ENCODE data around the gene KMT2A.
"Not testable (repeated sequence)": the region's sequence is repeated elsewhere in the genome, so short reads cannot be mapped to it uniquely, and the experiment has no call there.

KMT2A gene

DNA sequence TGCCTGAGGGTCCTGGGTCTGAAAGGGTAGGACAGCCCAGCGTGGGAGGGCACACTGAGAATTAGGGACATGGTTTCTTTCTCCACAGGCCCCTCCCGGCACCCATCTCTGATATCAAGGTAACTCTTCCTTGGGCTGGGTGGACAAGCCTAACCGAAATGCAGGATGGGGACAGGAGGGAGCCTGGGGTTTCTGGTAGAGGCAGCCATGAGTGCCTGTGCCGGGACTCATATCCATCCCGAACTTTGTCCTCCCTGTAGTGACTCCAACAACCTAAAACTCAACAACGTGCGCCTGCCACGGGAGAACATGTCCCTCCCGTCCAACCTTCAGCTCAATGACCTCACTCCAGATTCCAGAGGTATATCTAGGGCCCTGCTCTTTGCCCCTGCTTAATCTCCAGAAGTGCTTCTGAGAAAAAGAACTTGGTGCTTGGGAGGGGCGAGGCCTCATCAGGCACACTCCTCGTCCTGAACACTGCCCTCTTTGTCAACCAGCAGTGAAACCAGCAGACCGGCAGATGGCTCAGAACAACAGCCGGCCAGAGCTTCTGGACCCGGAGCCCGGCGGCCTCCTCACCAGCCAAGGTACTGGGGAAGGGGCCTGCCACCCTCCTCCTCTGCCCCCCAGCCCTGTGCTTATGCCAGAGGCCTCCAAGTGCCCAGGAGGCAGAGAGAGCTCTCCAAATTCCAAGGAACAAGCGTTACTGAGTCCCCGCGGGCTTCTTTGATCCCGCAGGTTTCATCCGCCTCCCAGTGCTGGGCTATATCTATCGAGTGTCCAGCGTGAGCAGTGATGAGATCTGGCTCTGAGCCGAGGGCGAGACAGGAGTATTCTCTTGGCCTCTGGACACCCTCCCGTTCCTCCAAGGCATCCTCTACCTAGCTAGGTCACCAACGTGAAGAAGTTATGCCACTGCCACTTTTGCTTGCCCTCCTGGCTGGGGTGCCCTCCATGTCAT is 97.8 kb downstream of the KMT2A start:
- DNase-seq: no peak

GRCh38 chr11:118535261-118535660 is 99.0 kb downstream of the KMT2A start:
- no peak for DNase-seq

DNA sequence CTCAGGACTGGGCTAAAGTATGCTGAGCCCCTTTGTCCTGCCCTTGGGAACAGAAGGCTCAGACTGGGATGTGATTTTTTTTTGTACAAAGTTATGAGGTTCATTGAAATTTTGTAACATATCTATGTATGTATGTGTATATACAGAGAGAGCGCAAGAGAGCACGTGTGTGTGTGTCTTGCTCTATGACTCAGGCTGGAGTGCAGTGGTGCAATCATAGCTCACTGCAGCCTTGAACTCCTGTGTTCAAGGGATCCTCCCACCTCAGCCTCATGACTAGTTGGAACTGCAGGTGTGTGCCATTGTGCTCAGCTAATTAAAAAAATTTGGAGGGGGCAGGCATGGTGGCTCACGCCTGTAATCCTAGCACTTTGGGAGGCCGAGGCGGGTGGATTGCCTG is 100.4 kb downstream of the KMT2A start:
- DNase-seq: no peak

DNA sequence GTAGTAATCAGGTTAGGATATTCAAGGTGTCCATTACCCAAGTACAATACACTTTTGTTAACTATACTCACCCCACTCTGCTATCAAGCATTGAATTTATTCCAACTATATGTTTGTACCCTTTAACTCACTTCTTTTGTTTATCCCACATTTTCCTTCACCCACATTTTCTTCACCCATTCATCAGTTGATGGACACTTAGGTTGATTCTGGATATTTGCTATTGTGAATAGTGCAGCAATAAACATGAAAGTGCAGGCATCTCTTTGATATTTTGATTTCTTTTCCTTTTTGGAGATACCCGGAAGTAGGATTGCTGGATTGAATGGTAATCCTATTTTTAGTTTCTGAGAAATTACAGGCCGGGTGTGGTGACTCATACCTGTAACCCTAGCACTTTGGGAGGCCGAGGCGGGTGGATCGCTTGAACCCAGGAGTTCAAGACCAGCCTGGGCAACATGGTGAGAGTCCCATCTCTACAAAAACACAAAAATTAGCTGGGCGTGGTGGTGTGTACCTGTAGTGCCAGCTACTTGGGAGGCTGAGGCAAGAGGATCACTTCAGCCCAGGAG is 101.2 kb downstream of the KMT2A start:
- DNase-seq: no peak

GRCh38 chr11:118544010-118544646 is 107.8 kb downstream of the KMT2A start:
- no peak for DNase-seq

GRCh38 chr11:118544647-118545010 is 108.3 kb downstream of the KMT2A start:
- DNase-seq: no peak

- DNase-seq: no peak
Measured at GRCh38 chr11:118545533-118545932, 109.2 kb downstream of the KMT2A start.

DNA sequence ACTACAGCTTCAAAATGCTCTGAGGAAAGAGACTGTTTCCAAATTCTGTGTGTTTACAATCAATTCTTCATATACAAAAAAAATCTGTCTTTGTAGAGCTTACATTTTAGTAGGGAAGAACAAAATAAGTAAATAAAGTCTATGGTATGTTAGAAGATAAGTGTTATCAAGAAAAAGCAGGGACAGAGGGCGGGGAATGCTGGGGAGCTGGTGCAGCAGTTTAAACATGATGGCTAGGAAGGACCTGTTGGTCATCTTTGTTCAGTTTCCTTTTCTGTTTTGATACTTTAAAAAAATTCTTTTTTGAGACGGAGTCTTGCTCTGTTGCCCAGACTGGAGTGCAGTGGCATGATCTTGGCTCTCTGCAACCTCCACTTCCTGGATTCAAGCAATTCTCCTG is 110.8 kb downstream of the KMT2A start:
- DNase-seq: no peak

GRCh38 chr11:118552341-118552740 is 116.0 kb downstream of the KMT2A start:
- DNase-seq: no peak

DNA sequence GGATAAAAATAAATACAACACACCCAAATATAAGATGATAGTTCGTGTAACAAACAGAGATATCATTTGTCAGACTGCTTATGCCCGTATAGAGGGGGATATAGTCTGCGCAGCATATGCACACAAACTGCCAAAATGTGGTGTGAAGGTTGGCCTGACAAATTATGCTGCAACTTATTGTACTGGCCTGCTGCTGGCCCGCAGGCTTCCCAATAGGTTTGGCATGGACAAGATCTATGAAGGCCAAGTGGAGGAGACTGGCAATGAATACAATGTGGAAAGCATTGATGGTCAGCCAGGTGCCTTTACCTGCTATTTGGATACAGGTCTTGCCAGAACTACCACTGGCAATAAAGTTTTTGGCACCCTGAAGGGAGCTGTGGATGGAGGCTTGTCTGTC is 124.5 kb downstream of the KMT2A start:
- DNase-seq: no peak

- no peak for DNase-seq
Measured at GRCh38 chr11:118565051-118565450, 128.8 kb downstream of the KMT2A start.

DNA sequence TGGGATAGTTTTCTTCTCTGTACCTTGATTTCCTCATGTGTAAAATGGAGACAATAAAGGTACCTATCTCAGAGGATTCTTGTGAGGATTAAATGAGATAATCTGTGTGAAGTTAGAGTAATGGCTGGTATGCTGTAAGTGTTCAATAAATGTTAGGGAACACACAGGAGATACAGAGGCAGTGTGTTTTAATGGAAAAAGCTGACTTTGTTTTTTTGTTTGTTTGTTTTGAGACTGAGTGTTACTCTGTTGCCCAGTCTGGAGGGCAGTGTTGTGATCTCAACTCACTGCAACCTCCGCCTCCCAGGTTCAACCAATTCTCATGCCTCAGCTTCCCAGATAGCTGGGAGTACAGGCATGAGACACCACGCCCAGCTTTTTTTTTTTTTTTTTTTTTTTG is 133.4 kb downstream of the KMT2A start:
- no peak for DNase-seq

GRCh38 chr11:118570787-118571186 is 134.5 kb downstream of the KMT2A start:
- no peak for DNase-seq

DNA sequence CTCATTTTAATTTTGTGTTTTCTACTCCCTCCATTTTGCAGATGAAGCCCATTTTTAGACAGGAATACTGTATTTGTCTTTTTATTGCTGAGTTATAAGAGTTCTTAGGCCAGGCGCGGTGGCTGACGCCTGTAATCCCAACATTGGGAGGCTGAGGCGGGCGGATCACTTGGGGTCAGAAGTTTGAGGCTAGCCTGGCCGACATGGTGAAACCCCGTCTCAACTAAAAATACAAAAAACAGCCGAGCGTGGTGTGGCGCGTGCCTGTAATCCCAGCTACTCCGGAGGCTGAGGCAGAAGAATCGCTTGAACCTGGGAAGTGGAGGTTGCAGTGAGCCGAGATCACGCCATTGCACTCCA is 135.4 kb downstream of the KMT2A start:
- not testable (repeated sequence) for DNase-seq

DNA sequence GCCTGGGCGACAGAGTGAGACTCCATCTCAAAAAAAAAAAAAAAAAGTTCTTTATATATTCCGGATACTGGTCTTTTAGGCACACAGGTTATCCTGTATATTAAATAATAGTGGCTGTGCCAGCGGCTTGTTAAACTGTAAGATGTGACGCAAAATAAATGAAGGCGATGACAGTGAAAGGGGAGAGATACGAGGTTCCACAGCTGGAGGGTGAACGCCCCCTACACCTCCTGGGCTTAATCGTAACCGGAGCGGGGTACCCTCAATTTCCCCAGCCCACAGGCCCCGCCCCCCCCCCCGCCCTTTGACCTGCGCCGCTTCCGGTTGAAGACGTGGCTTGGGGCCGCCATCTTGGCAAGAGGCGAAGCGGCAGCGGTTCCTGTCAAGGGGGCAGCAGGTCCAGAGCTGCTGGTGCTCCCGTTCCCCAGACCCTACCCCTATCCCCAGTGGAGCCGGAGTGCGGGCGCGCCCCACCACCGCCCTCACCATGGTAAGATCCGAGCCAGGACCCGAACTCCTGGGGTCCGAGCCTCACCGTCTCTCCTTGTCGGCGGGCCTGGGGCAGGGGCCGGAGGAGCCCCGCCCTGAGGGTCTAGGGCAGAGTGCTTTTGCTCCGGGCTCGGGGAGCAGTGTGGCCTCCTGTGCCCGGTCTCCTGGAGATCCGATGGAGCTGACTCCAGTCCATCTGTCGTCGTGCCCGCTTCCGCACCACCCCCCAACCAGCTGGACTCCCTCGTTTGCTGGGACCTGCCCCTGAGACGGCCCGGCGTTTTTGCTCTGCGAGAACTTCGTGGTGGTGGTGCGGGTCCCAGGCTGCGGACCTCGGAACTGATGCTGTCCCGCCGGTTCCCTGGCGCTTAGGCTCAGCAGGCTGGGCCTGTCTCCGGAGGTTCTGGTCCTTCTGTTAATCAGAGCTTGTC is 136.0 kb downstream of the KMT2A start, which contains the start of gene ARCN1:
TSS of gene ARCN1 (plus strand) at position 349 of the 920 bp plus-strand sequence. CDS start at position 488, 139 bp downstream.
- DNase-seq: peak; percentile 90

- no peak for DNase-seq
Measured at GRCh38 chr11:118572981-118573550, 136.8 kb downstream of the KMT2A start.

DNA sequence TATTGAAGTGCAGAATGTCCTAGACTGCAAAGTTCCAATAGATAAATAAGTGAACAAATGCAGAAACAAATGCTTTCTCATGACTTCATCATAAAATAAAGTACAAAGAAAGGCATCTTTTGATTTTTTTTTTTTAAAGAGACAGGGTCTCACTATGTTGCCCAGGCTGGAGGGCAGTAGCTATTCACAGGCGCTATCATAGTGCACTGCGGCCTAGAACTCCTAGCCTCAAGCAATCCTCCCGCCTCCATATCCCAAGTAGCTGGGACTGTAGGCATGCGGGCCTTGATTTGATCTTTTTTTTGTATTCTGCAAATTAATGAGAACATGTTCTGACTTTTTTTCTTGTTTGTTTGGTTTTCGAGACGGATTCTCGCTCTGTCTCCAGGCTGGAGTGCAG is 138.3 kb downstream of the KMT2A start:
- DNase-seq: no peak
